T-helper 2 cell treated with Interferon-gamma antibody and Interleukin-4, amounts not matched to agents 5 μg/mL and 100 μg/mL, for 36 hours (primary cell): Measurements from ENCODE around the gene POC1A.

Experiments used
- DNase-seq: peaks from one replicate; pipeline ENCODE4 v3.0.0; 2021; ENCODE audit warnings: low spot score
- H3K27ac Mint-ChIP-seq: one replicate; pipeline ENCODE4 v1.8.0; 2021; ENCODE audit warnings: mild to moderate bottlenecking, mixed read lengths
- H3K27me3 Mint-ChIP-seq: one replicate; pipeline ENCODE4 v1.8.0; 2021; ENCODE audit warnings: low read depth, mixed read lengths
- H3K36me3 Mint-ChIP-seq: one replicate; pipeline ENCODE4 v1.8.0; 2021; ENCODE audit warnings: low read depth, mixed read lengths
- H3K4me1 Mint-ChIP-seq: one replicate; pipeline ENCODE4 v1.8.0; 2021; ENCODE audit warnings: low read depth, mixed read lengths
- H3K4me3 Mint-ChIP-seq: one replicate; pipeline ENCODE4 v1.8.0; 2022; ENCODE audit warnings: mild to moderate bottlenecking, moderate library complexity, mixed read lengths
- H3K9me3 Mint-ChIP-seq: one replicate; pipeline ENCODE4 v1.8.0; 2021; ENCODE audit warnings: mixed read lengths

The POC1A gene

DNA sequence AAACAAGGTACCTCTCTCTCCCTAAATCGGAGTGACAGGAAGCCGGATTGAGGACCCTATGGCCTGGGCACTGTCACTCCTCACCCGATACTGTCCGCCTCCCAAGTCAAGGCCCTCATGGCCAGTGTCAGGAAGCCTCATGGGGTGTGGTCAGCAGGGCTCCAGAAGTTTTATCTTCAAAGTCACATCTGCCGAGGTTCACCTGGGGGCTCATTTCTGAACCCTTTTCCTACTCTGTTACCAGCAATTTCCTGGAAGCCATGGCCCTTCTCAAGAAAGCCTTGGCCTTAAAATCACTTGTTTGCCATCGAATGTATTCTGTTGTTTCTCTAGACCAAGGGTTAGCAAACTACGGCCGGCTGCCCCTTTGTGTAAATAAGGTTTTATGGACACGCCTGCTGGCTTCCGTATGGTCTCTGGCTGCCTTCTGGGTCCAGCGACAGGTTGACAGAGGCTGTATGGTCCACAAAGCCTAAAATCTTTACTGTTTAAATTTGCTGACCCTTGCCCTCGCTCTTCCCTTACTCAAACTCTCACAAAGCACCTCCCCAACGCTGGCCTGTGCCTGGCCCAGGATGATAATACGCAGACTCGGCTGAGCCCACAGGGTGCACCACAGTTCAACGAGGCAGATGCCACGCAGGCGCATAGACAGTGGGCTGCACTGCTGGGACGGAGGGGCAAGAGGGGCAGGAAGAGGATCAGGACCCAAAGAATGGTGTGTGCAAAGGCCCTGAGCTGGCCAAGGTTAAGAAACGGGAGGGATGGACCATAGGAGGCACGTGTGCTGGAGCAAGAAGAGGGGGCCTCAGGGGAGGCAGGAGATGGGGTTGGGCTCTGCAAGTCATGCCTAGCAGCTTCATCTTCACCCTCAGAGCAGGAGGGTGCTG is 73.1 kb downstream of the POC1A start:
- H3K27me3 Mint-ChIP-seq: no peaks in the 10 kb centered on the region
- no peak overlapping the region for H3K4me3 Mint-ChIP-seq
- H3K4me1 Mint-ChIP-seq: peaks cover 2% of the 10 kb centered on the region
- no peak overlapping the region for H3K27ac Mint-ChIP-seq
- DNase-seq: no peak
- H3K9me3 Mint-ChIP-seq: no peaks in the 10 kb centered on the region
- H3K36me3 Mint-ChIP-seq: no peaks in the 10 kb centered on the region

DNA sequence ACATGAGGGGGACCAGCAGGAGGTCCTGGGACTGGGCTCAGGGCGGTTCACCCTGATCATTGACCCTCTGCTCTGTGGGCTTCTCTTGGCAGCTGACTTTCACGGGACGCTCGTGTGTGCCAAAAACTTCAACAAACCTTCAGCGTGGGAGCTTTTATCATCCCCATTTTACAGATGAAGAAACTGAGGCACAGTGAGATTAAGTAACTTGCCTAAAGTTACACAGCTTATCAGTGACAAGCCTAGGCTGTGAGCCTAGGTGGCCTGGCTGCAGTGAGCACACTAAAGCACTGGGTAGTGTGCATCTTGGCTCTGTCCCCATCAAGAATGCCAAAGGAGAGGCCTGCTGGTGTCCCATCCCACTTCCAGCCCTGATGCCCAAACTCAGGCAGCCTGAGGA is 74.3 kb downstream of the POC1A start:
- Mint-ChIP-seq H3K27me3 (no peaks in the 10 kb centered on the region), H3K9me3 (no peaks in the 10 kb centered on the region), H3K4me3 (no peak overlapping the region), H3K36me3 (peaks cover 2% of the 10 kb centered on the region), H3K4me1 (no peaks in the 10 kb centered on the region), H3K27ac (no peak overlapping the region)
- DNase-seq: no peak

- Mint-ChIP-seq H3K27ac (no peak overlapping the region), H3K4me3 (no peak overlapping the region), H3K27me3 (no peaks in the 10 kb centered on the region), H3K9me3 (no peaks in the 10 kb centered on the region), H3K36me3 (peaks cover 2% of the 10 kb centered on the region), H3K4me1 (no peaks in the 10 kb centered on the region)
- DNase-seq: no peak
Measured at GRCh38 chr3:52078781-52079560, 75.3 kb downstream of the POC1A start.

GRCh38 chr3:52077925-52078324 is 76.3 kb downstream of the POC1A start:
- Mint-ChIP-seq H3K27me3 (no peaks in the 10 kb centered on the region), H3K4me3 (no peak overlapping the region), H3K9me3 (no peaks in the 10 kb centered on the region), H3K27ac (no peak overlapping the region), H3K36me3 (peaks cover 2% of the 10 kb centered on the region), H3K4me1 (no peaks in the 10 kb centered on the region)
- no peak for DNase-seq

DNA sequence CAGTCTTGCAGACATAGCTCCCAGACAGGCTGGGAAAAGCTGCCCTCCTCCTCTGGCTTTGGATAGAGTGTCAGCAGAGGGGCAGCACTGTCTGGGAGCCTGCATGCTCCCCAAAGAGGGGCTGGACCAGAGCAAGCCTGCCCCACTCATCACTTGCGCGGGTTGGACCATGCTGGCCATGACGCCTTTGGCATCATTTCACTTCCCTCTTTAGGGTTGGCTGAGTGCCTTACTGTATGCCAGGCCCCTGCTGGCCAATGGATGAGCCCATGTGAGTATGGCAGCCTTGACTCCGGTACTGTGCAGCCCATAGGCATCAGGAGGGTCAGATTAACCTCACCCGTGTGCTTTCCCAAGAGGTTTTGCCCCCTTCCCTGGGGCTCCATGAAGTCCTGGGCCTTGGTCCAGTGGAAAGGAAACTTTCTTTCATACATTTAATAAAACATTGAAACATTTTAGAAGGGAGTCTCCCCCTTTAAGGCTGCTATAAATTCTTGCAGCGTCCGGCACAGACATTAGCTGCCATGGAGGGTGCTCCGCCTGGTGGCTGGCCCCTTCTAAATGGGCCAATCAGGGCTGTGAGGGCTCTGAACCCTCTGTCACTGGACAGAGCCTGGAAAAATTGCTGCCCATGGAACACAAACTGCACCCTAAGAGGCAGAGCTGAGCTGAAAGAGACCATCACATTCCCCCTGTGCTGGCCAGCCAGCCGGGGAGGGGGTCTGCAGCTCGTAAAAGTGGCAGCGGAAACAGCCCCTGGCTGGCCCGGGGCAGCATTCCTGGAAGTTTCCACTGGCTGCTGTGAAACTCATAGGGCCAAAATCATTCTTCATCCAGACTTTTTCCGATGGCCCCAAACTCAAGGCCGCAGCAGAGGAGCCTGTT is 77.1 kb downstream of the POC1A start:
- Mint-ChIP-seq H3K4me3 (no peak overlapping the region), H3K27ac (no peak overlapping the region), H3K27me3 (no peaks in the 10 kb centered on the region), H3K9me3 (no peaks in the 10 kb centered on the region), H3K36me3 (peaks cover 2% of the 10 kb centered on the region), H3K4me1 (no peaks in the 10 kb centered on the region)
- no peak for DNase-seq

- peaks cover 2% of the 10 kb centered on the region for H3K36me3 Mint-ChIP-seq
- no peaks in the 10 kb centered on the region for H3K9me3 Mint-ChIP-seq
- DNase-seq: no peak
- no peak overlapping the region for H3K27ac Mint-ChIP-seq
- H3K4me3 Mint-ChIP-seq: no peak overlapping the region
- no peaks in the 10 kb centered on the region for H3K27me3 Mint-ChIP-seq
- H3K4me1 Mint-ChIP-seq: no peaks in the 10 kb centered on the region
Measured at GRCh38 chr3:52073490-52073889, 80.7 kb downstream of the POC1A start.

DNA sequence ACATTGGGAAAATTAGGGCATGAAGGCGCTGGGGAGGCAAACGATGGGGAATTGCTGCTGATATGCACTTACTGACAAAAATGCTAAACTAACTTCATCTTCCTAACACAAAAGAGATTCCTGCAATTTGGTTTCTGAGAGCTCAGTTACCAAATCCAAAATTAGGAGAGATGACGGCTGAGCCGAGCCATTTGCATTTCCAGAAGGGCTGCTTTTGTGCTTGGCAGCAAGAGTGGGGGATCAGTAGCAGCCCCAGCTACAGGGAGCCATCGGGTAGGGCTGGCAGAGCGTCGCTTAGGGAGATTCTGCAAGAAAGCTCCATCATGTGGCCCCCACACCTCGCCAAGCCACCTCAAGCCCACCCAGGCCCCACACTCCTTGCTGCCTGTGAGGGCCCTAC is 81.8 kb downstream of the POC1A start:
- DNase-seq: no peak
- H3K9me3 Mint-ChIP-seq: no peaks in the 10 kb centered on the region
- no peaks in the 10 kb centered on the region for H3K4me1 Mint-ChIP-seq
- no peaks in the 10 kb centered on the region for H3K27me3 Mint-ChIP-seq
- peaks cover 2% of the 10 kb centered on the region for H3K36me3 Mint-ChIP-seq
- no peak overlapping the region for H3K4me3 Mint-ChIP-seq
- no peak overlapping the region for H3K27ac Mint-ChIP-seq

DNA sequence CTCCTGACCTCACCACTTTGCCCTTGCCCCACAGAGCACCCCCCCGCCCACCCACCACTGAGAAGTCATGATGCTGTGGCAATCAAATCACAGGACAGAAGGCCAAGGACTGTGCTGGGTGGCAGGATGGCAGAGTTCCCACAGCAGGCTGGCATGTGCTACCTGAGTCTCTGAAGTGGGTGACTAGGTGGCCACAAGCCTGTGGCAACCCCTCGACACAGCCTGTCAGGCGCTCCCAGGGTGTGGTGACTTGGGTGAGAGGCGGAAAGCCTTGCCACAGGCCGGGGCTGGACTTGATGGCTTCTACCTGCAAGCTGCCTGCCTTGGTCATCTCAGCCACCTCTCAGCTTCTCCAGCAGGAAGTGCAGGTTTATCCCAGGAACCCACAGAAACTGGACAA is 82.2 kb downstream of the POC1A start:
- H3K27me3 Mint-ChIP-seq: no peaks in the 10 kb centered on the region
- no peaks in the 10 kb centered on the region for H3K4me1 Mint-ChIP-seq
- H3K36me3 Mint-ChIP-seq: peaks cover 2% of the 10 kb centered on the region
- H3K27ac Mint-ChIP-seq: no peak overlapping the region
- no peak overlapping the region for H3K4me3 Mint-ChIP-seq
- no peaks in the 10 kb centered on the region for H3K9me3 Mint-ChIP-seq
- DNase-seq: no peak

- Mint-ChIP-seq H3K36me3 (peaks cover 2% of the 10 kb centered on the region), H3K4me3 (no peak overlapping the region), H3K27ac (no peak overlapping the region), H3K27me3 (no peaks in the 10 kb centered on the region), H3K4me1 (no peaks in the 10 kb centered on the region), H3K9me3 (no peaks in the 10 kb centered on the region)
- DNase-seq: no peak
Measured at GRCh38 chr3:52070724-52071621, 83.2 kb downstream of the POC1A start.

- no peaks in the 10 kb centered on the region for H3K9me3 Mint-ChIP-seq
- no peak overlapping the region for H3K4me3 Mint-ChIP-seq
Measured at GRCh38 chr3:52069855-52070254, 84.4 kb downstream of the POC1A start.

DNA sequence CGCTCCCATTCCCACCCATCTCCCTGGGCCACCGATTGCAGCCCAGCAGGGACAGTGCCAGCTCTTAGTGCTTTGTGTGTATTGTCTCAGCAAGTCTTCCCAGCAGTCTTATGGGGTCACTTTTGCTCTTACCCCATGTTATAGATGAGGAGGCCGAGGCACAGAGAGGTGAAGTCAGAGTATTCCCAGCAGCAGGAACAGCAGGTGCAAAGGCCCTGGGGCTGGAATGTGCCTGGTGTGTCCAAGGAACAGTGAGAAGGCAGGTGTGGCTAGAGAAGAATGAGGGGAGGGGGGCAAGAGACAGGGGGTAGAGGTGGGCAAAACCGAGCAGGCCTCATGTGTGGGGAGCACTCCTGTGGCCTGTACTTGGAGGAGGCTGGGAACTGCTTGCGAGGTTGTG is 85.1 kb downstream of the POC1A start:
- Mint-ChIP-seq H3K27me3 (no peaks in the 10 kb centered on the region), H3K4me3 (no peak overlapping the region), H3K4me1 (no peaks in the 10 kb centered on the region), H3K36me3 (no peaks in the 10 kb centered on the region), H3K9me3 (no peaks in the 10 kb centered on the region), H3K27ac (no peak overlapping the region)
- no peak for DNase-seq

More at GRCh38 chr3:52069855-52070254, 84.4 kb downstream of the POC1A start:
- Mint-ChIP-seq H3K27ac (no peak overlapping the region), H3K4me1 (no peaks in the 10 kb centered on the region), H3K36me3 (no peaks in the 10 kb centered on the region), H3K27me3 (no peaks in the 10 kb centered on the region)
- DNase-seq: no peak

GRCh38 chr3:52068730-52069129 is 85.5 kb downstream of the POC1A start:
- H3K4me1 Mint-ChIP-seq: no peaks in the 10 kb centered on the region
- no peaks in the 10 kb centered on the region for H3K36me3 Mint-ChIP-seq
- H3K27ac Mint-ChIP-seq: no peak overlapping the region
- no peaks in the 10 kb centered on the region for H3K27me3 Mint-ChIP-seq
- no peaks in the 10 kb centered on the region for H3K9me3 Mint-ChIP-seq
- DNase-seq: no peak
- H3K4me3 Mint-ChIP-seq: no peak overlapping the region

DNA sequence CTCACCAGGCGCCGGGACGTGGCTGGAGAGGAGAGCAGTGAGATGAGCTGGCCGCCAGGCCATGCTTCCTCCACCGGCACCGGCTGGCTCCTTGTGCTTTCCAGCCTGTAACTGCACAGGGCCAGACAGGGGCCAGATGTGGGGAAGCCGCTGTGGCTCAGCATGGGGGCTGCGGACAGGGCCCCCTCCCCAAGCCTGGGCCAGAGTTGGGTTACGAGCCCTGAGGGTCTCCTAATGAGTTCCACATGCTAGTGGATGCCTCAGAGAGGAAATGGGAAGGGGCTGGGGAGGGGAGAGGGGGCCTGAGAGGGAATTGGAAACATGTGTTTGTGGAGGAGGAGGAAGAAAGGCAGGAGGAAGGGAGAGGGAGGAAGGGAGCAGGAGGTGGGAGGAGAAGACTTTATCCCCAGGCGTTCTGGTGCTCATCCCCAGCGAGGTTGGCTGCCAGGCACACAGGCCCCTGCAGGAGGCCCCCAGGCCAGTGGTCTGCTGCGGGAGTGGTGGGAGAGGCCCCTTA is 86.1 kb downstream of the POC1A start:
- no peak for DNase-seq
- no peak overlapping the region for H3K4me3 Mint-ChIP-seq
- H3K9me3 Mint-ChIP-seq: no peaks in the 10 kb centered on the region
- H3K36me3 Mint-ChIP-seq: no peaks in the 10 kb centered on the region
- H3K4me1 Mint-ChIP-seq: no peaks in the 10 kb centered on the region
- H3K27me3 Mint-ChIP-seq: no peaks in the 10 kb centered on the region
- H3K27ac Mint-ChIP-seq: no peak overlapping the region
